Measurements from ENCODE around the gene P2RX6.
"Not testable (repeated sequence)": the region's sequence is repeated elsewhere in the genome, so short reads cannot be mapped to it uniquely, and the experiment has no call there.

Gene P2RX6

GRCh38 chr22:21000207-21000986, 14.6 kb upstream of the P2RX6 start:
- peak; percentile 8 for DNase-seq (ENCODE audit: low read depth)
- H3K4me3 ChIP-seq (ENCODE audit: low read depth, low read length), result peak overlapping the region; percentile 84
- no peak for TF ChIP-seq CTCF (IDR thresholded peaks at IDR 0.05; ENCODE audit: control insufficient read depth, extremely low read depth, insufficient read depth)

- DNase-seq (ENCODE audit: low read depth), result no peak
- TF ChIP-seq CTCF (IDR thresholded peaks at IDR 0.05; ENCODE audit: control insufficient read depth, extremely low read depth, insufficient read depth), result no peak
Measured at GRCh38 chr22:21000987-21001600, 13.9 kb upstream of the P2RX6 start.

GRCh38 chr22:21001601-21002325, 13.2 kb upstream of the P2RX6 start, which contains the start of gene THAP7:
Gene THAP7, minus strand, starts transcription at chr22:21002118. Its CDS starts 207 bp downstream, at chr22:21001911.
- peak; percentile 83 for DNase-seq (ENCODE audit: low read depth)
- TF ChIP-seq CTCF (IDR thresholded peaks at IDR 0.05; ENCODE audit: control insufficient read depth, extremely low read depth, insufficient read depth), result no peak
- H3K4me3 ChIP-seq (ENCODE audit: low read depth, low read length), result peak within 1 kb of the TSS; percentile 84

More at GRCh38 chr22:21000987-21001600, 13.9 kb upstream of the P2RX6 start:
- H3K4me3 ChIP-seq (ENCODE audit: low read depth, low read length), result peak overlapping the region; percentile 84

GRCh38 chr22:21003782-21004181, 11.2 kb upstream of the P2RX6 start:
- no peak overlapping the region for H3K4me3 ChIP-seq (ENCODE audit: low read depth, low read length)
- TF ChIP-seq CTCF (IDR thresholded peaks at IDR 0.05; ENCODE audit: control insufficient read depth, extremely low read depth, insufficient read depth), result no peak
- no peak for DNase-seq (ENCODE audit: low read depth)

- not testable (repeated sequence) for DNase-seq (ENCODE audit: low read depth); H3K4me3 ChIP-seq (ENCODE audit: low read depth, low read length)
Measured at GRCh38 chr22:21009208-21009607, 5.8 kb upstream of the P2RX6 start.

GRCh38 chr22:21009638-21010425, 5.1 kb upstream of the P2RX6 start:
- TF ChIP-seq CTCF (IDR thresholded peaks at IDR 0.05; ENCODE audit: control insufficient read depth, extremely low read depth, insufficient read depth), result no peak
- no peak overlapping the region for H3K4me3 ChIP-seq (ENCODE audit: low read depth, low read length)
- DNase-seq (ENCODE audit: low read depth), result peak; percentile 41

Data from LNCaP clone FGC (cell line).